Testis (tissue), 2 donors: Measurements from ENCODE around the gene SDCCAG8.

Experiments used
- POLR2A ChIP-seq: fragments of 450-650 bp; IDR thresholded peaks from one replicate; pipeline ENCODE4 v1.6.1; 2017; ENCODE audit warnings: antibody characterized with exemption, mild to moderate bottlenecking, moderate library complexity
- TF ChIP-seq, protein P1 (sequence below), 3 experiments: fragments of 450-650 bp in 2 of 3; fragments of 200-600 bp in 1 of 3; sonication (generic) in 1 of 3; IDR thresholded peaks; one replicate each; pipeline ENCODE4 v1.5.1; 2016 to 2019; ENCODE audit warnings: antibody characterized with exemption in 3 of 3, mild to moderate bottlenecking in 2 of 3, moderate library complexity in 1 of 3

DNA sequence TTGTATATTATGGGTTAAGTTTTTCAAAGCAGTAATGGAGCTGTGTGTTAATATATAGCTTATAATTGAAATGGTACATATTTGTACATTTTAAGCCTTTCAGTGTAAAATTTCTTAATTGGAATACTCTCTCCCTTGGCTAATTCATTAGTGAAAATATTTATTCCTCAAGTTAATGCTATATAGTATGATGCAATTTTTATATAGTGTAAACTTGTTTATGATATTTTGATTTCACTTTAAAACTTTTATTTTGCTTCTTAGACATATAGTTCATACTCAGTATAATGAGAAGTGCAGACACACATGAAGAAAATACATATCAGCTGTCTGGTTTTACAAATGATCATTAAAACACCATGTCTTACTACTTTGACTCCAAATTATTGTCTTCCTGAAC lies 140.6 kb downstream of the SDCCAG8 start:
- TF ChIP-seq, protein P1, sequence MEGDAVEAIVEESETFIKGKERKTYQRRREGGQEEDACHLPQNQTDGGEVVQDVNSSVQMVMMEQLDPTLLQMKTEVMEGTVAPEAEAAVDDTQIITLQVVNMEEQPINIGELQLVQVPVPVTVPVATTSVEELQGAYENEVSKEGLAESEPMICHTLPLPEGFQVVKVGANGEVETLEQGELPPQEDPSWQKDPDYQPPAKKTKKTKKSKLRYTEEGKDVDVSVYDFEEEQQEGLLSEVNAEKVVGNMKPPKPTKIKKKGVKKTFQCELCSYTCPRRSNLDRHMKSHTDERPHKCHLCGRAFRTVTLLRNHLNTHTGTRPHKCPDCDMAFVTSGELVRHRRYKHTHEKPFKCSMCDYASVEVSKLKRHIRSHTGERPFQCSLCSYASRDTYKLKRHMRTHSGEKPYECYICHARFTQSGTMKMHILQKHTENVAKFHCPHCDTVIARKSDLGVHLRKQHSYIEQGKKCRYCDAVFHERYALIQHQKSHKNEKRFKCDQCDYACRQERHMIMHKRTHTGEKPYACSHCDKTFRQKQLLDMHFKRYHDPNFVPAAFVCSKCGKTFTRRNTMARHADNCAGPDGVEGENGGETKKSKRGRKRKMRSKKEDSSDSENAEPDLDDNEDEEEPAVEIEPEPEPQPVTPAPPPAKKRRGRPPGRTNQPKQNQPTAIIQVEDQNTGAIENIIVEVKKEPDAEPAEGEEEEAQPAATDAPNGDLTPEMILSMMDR (IDR thresholded peaks at IDR 0.05): no peak
- TF ChIP-seq POLR2A: no peak
